Pulmonary artery endothelial cell (primary cell): ENCODE measurements around the gene AIP. TPM values are rescaled to one million over a fixed set of nuclear protein-coding genes. Genes with fewer than 3 reads are reported as not detected.
A peak's percentile ranks its signal among the peaks of the same experiment; 100 is the strongest.

Source experiments
- DNase-seq: peaks from one replicate; pipeline ENCODE4 v3.0.0-alpha.2; 2011; ENCODE audit warnings: low read depth, low spot score
- total RNA-seq: library from RNA; depleted of rRNA; stranded (reverse); fragments of >200 nt; gene quantifications from 2 replicates; pipeline ENCODE4 v1.2.3, GENCODE V29; 2014

Gene AIP
- total RNA-seq: 77.2 and 91.2 TPM in 2 replicates

DNA sequence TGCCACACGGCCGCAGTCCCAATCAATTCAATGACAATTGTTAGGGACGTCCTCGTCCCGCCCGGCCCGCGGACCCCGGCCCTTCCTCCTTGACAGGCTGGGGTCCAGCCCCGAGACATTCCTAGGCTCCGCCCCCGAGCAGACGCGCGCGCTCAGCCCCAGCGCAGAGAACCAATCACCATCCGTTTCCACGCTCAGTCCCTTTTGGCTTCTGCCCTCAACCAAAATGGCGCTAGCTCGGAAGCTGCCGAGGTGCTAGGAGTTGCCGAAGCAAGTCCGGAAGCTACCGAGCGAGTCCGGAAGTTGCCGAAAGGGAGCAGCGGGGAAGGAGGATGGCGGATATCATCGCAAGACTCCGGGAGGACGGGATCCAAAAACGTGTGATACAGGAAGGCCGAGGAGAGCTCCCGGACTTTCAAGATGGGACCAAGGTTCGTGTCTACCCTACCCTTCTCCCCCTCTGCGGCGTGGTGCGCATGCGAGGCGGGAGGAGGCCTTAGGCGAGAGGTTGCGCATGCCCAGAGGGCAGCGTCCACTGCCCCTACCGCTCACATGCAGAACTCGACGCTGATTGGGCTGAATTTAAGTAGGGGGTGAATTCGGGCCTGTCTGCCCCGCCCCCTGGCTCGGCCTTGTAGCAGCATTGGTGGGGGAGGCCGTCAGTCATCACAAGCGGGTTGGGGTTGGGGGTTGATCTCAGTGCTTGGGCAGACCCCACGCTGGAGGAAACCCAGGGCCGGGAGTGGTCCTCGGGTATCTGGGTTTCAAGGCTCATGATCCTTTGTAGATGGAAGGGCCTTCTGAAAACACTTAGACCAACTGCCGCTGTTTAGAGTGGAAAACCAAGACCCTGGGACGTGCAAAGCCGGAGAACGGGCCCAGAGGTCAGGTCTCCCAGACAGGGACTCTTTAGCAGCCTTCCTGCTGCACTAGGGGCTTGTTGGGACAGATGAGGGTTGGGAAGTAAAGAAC lies at the start of gene AIP:
Gene AIP, plus strand, starts transcription at position 200 of the 972 bp plus-strand sequence. Its CDS starts 133 bp downstream, at position 333.
- peak; percentile 87 for DNase-seq

DNA sequence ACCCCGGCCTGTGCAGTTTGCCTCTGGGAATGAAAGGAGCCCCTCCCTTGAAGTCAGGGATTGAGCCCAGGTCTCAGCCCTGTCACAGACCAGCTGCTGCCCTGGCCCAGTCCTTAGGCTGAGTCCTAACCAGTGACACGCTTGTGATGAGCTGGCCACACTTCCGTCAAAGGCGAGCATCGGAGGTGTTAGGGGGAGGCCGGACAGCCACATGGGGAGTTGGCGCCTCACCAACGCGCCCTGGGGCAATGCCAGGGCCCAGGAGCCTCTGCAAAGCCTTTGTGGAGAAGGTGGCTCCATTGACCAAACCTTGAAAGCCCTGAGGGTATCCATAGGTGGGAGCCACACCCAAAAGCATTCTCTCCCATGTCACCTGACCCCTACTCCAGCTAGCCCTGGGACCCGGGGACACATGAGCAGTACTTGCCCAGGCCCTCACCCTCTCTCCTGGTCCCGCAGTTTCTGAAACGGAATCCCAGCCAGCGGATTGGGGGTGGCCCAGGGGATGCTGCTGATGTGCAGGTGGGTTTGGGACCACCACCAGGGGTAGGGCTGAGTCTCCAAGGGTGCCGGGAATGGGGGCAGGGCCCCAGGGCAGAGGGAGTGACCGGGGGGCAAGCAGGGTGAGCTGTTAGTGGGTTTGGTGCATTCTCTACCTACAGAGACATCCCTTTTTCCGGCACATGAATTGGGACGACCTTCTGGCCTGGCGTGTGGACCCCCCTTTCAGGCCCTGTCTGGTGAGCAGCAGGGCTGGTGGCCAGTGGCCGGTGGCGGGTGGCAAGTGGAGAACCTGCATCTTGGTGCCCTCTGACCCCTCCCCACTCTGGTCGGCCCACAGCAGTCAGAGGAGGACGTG lies 49.1 kb upstream of the AIP start:
- no peak for DNase-seq

DNA sequence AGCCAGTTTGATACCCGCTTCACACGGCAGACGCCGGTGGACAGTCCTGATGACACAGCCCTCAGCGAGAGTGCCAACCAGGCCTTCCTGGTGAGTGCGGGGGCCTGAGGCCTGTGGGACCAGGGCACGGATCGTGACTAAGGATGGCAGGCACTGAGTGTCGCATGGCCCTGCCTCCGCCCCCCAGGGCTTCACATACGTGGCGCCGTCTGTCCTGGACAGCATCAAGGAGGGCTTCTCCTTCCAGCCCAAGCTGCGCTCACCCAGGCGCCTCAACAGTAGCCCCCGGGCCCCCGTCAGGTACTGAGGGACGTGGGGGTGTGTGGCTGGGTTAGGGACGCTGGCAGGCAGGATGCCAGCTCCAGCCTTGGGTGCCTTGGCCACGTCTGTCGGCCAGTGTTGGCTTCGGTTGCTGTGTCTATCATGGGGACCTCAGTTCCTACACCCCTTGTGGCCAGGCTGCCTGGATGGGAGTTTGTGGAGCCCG lies 48.4 kb upstream of the AIP start:
- DNase-seq: no peak

DNA sequence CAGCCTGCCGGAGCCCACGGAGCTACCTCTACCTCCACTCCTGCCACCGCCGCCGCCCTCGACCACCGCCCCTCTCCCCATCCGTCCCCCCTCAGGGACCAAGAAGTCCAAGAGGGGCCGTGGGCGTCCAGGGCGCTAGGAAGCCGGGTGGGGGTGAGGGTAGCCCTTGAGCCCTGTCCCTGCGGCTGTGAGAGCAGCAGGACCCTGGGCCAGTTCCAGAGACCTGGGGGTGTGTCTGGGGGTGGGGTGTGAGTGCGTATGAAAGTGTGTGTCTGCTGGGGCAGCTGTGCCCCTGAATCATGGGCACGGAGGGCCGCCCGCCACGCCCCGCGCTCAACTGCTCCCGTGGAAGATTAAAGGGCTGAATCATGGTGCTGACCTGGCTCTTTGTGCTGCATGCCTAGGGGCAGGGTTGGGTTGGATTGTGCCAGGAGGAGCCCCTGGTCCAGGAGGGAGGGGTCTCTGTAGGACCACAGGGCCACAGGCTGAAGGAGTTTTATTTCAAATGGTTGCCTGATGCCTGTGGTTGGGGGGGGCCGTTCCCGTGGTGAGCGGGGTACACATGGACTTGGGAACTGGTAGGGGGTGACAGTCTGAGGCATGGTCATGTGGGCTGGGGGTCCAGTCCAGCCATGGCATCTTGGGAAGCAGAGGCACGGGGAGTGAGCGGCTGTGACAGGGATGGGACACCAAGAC lies 47.6 kb upstream of the AIP start:
- no peak for DNase-seq

DNA sequence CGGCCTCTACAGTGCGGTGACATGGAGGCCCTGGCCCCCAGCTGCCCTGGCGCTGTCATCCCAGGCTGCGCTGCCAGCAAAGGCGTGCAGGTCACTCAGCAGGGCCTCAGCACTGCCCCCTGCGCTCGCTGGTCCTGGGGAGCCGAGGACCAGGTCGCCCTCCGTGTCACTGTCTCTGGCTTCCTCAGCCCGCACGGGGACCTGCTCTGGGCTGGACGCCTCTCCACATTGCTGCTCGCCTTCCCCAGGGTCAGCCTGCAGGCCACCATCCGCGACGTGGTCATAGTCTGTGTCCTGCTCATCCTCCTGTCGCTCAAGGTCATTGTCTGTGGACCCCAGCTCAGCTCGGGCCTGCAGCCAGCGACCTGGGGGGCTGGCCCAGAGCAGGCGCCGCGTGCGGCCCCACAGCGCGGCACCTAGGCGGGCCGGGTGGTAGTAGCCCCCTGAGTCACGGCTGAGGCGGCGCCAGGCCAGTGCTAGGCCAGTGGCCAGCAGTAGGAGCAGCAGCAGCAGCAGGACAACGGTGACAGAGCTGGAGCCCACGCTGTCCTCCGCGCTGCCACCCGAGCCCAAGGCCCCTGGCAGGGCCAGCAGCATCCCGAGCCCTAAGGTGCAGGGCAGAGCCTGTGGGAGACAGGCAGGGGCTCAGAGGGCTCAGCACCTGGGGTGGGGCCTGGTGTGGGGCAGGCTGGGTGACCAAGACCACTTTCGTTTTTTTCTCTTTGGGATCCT lies 46.9 kb upstream of the AIP start:
- no peak for DNase-seq

DNA sequence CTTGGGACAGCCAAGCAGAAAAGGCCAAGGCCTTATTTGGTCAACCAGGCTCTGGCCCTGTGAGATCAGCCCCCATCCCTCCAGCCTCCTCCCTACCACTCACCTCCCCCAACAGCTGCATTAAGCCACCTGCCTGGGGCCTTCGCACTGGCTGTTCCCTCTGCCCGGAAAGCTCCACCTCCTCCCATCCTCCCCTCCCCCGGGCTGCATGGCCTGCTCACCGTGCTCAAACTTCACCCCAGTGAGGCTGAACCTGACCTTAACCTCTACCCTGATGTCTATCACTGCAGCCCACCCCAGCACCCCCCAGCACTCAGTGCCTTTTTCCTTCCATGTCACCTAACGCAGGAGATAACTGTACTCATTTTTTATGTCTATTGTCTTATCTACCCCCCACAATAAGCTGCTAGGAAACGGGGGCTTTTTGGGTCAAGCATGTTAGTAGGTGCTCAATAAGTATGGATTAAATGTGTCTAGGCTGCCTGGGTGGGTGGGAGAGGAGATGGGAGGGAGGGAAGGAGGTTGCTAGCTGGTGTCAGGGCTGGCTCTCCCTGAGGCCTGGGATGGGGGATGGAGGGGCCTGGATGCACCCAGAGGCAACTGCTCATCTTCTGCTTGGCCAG lies 46.3 kb upstream of the AIP start:
- no peak for DNase-seq

DNA sequence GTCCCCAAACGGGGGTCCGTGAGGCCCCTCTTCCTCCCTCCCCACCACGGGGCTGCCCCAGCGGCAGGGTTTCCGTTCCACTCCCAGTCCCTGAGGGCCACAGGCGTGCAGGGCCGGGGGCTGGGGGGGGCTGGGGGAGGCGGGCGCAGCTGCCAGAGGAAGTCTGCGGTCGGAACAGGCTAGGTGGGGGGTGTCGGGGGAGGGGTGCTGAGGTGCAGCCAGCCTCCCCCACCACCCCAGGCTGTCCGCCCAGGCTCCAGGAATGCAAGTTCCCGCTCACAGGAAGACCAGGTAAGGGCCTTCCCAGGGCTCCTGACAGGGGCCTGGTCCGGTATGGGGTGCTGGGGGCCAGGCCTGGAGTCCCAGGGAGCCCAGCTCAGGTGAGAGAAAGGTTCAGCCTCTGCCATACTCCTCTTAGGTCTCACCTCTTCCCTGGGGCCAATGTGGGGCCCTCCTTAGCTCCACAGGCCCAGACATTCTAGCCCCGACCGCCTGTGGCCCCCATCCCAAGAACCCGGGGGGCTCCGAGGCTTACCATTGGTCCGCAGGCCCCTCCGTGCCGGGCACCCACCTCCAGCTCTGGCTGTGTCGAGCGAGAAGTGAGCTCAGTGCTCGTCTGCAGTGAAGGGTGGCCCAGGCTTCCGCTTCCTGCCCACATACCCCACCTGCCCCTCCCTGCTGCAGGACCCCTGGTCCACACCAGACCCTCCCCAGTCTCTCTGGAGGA lies 45.6 kb upstream of the AIP start, which contains the start of gene PTPRCAP:
Gene PTPRCAP, minus strand, starts transcription at position 601 of the 727 bp plus-strand sequence. Its CDS starts 63 bp downstream, at position 538.
- DNase-seq: no peak

DNA sequence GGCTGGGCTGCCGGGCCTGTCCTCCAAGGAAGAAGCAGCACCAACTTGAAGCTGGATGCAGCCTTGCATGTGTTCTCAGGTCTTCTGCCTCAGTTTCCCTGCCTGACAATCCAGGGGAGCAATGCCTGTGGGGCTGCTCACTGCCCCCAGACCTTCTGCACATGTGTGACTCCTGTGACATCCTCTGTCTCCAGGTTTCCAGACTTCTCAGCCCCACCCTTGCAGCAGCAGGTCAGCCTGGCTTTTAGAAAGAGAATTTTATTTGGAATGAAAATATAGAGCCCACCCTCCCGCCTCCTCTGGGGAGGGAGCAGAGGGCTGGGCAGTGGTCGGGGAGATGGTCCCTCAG lies 45.0 kb upstream of the AIP start:
- no peak for DNase-seq

DNA sequence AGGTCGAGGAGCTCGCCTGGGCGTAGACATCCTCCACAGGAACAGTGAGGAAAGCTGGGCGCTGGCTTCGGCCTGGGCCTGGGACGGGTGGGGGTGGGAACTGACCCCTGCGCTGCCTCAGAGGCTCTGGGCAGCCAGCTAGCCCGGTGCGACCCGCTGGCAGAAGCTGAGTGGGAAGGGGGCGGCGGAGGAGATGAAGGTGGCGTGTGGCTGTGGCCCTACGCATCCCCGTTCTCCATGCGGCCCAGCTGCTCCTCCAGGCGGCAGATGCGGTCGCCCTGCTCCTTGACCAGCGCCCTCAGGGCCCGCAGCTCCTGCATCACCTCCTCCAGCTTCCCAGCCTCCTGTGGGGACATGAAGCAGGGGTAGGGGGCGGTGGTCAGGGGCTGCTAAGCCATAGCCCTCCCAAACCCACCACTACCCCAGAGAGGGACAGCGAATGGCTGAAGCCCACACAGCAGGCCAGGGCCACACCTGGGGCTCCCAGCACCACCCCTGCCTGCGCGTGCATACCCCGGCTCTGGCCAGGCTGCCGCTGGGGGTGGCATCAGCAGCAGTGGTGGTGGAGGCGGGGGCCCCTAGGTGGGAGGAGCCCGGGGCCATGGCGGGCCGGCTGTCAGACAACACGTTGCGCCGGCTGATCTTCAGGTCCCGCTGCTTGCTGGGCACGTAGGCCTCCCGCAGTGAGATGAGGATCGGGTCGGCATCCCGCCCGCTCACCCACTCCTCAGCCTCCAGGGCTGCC lies 44.5 kb upstream of the AIP start:
- no peak for DNase-seq

DNA sequence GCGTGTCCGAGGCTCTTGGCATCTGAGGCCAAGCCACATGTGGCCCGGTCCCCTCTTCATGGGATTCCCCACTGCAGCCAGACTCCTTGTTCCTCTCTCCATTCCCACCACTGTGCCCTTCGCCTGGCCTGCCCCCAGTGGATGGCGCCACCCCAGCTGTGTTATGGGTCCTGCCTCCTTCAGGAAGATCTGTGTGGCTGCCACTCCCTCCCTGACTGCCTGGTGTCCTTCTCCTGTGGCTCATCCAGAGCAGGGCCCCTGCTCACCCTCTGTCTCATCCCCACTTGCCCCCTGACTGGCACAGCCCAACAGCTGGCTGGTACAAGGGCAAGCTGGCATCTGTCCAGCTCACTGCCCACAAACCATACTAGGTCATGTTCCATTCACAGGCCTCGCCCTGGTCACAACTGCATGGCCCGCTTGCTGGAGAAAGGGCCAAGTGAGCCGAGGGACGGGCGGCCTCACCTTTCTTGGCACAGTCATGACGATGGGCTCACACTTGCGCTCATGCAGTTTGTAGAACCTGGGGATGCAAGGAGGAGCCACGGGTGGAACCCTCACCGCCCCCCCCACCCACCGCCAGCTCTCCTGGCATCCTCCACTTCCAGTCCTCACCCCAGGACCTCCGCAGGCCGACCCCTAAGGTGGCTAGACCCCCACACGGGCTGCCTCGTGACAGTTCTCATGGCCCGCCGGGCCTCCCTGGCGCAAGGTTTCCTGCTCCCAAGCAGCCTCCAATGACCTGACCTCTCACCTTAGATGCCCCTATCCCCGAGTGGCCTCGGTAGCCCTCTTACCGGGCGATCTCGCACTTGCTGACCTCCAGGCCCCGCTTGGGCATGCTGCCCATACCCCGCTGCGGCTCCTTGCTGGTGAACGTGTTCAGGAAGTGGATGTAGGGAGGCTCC lies 43.3 kb upstream of the AIP start:
- no peak for DNase-seq

DNA sequence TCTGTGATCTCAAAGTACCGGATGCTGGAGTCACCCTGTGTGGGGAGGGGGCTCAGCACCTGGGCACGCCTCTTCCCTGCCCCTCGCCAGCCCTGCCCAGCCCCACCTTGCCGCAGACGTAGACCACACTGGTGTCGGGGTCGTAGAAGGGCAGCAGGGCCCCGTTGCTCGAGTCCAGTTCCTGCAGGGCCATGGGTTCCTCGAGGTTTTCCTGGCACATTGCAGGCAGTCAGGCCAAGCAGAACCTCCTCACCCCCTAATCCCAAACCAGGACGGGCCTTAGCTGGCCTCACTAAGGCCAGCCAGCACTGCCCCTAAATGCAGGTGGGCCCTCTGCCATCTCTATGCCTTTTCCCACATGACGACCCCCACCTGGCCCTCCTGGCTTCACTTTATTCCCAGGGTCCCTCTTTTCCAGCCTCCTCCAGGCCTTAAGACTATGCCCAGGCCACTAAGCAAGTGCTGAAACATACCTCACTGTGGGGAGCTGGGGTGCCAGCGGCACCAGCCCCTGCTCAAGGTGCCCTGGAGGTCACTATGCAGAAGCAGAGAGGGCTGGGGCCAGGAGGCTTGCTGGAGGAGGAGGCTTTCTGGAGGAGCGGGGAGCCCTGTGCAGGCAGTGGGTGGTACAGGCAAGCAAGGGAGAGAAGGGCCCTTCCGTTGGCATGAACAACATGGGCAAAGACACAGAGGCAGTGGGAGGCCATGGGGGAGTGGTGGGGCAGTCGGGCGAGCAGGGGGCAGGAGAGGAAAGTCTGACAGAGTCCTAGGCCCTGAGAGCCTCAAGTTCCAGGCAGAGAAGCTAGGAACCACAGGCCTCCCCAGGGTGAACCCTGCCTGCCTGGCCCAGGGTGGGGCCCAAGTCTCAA lies 42.4 kb upstream of the AIP start:
- no peak for DNase-seq

DNA sequence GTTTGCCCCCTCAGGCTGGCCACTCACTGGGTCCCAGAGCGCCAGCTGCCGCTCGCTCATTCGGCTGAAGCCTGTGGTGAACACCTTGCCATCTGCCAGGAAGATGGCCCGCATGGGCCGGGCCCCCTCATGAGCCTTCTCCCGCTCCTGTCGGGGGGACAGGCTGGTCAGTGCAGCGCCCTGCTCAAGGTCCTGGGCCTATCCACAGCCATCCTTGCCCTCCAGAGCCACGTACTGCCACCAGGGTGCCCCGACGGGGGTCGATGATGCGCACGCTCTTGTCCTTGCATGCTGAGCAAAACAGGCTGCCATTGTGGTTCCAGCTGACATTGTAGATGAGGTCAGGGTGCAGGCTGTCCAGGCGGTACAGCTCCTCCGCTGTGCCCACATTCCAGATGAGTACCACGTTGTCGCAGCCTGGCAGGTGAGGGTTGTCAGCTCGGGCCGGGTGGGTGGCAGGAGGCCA lies 41.7 kb upstream of the AIP start:
- no peak for DNase-seq

DNA sequence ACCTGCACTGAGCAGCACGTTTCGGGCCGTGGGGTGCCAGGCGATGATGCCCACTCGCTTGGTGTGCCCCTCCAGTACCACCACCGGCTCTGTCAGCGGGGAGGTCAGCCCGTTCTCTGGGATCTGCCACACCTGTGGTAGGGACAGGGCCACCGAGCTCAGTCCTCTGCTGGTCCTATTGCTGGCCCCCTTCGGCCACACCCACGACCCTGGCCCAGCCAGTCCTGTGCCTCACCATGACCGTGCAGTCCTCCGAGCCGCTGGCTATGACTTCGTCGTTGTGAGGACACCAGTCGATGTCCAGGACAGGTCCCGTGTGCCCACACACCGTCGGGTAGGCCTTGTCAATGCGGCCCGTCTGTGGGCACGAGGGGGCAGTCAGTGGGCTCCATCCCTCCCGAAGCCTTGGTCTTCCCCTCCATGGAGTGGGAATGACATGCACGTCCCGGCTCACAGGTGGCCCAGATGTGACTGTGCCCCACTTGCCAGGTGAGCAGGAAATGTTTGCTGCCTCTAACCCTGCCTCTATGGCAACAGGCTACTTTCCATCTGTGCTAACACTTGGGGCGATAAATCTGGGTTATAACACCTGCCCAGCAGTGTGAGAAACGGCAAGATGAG lies 41.0 kb upstream of the AIP start:
- no peak for DNase-seq

DNA sequence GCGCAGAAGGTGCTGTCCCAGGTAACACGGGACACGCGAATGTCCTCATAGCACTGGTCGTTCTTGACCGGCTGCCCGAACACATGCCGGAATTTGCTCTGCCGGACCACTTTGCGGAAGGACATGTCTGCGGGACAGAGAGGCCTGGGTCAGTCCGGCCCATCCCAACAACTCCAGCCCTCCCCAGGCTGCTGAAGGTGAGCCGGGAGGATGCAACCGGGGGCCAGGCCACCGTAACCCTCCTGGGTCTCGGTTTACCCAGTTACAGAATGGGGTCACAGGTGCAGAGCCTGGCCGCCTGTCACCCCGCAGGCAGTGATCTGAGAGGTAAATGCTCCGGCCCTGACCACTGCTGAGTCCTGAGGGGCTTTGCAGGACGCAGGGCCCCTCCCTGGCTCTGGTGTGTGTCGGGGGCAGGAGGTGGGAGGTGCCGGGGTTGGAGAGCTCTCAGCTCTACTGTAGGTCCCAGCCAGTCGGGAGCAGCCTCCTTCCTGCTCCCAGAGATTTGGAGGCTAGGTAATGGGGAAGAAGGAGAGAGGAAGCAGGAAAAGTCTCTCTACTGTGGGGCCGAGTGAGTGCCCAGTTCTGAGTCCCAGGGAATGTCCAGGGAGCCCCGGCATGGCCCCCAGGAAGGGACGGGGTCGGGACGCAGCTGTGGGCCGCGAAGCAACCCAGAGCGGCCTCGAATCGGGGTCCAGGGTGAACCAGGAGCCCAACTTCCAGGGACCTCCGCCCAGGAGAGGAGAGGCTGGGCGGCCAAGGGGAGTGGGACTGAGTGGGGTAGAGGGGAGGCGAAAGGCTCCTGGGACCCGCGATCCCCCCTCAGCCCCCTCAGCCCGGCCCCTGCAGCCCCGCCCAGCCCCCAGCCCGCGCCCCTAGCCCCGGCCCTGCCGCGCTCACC lies 40.1 kb upstream of the AIP start:
- DNase-seq: no peak

DNA sequence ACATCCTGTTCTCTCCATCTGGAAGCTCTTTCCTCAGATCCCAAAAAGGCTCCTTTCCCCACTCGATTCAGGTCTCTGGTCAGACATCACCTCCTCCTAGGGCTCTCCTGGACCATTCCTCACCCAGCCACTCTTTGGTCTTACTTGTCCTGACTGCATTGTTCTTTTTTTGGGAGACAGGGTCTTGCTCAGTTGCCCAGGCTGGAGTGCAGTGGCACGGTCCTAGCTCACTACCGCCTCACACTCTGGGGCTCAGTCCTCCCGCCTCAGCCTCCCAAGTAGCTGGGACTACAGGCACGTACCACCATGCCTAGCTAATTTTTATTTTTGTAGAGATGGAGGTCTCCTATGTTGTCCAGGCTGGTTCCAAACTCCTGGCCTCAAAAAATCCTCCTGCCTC lies 37.3 kb upstream of the AIP start:
- no peak for DNase-seq
